ENCODE data around the gene WFDC9. TPM values are rescaled to one million over a fixed set of nuclear protein-coding genes. Genes with fewer than 3 reads are reported as not detected.
"Not testable (repeated sequence)": the region's sequence is repeated elsewhere in the genome, so short reads cannot be mapped to it uniquely, and the experiment has no call there.

WFDC9 gene
- total RNA-seq, 1 donor from 2014 or later, result not detected

GRCh38 chr20:45592574-45593189 lies 38.4 kb downstream of the WFDC9 start:
- Mint-ChIP-seq H3K4me3 (no peak overlapping the region), H3K27ac (ENCODE audit: unreplicated experiment) (no peak overlapping the region), H3K9me3 (peaks cover 7% of the 10 kb centered on the region), H3K27me3 (ENCODE audit: low read depth) (peaks cover 35% of the 10 kb centered on the region), H3K4me1 (no peaks in the 10 kb centered on the region), H3K36me3 (ENCODE audit: low read depth) (no peaks in the 10 kb centered on the region)
- peak; percentile 77 for TF ChIP-seq CTCF (conservative IDR thresholded peaks at IDR 0.05)
- peak; percentile 14 for DNase-seq (ENCODE audit: low read depth, low spot score)

- Mint-ChIP-seq H3K9me3 (peaks cover 7% of the 10 kb centered on the region), H3K27ac (ENCODE audit: unreplicated experiment) (no peak overlapping the region), H3K4me3 (no peak overlapping the region), H3K36me3 (ENCODE audit: low read depth) (no peaks in the 10 kb centered on the region), H3K4me1 (no peaks in the 10 kb centered on the region), H3K27me3 (ENCODE audit: low read depth) (peaks cover 28% of the 10 kb centered on the region)
- TF ChIP-seq CTCF (conservative IDR thresholded peaks at IDR 0.05), result no peak
- DNase-seq (ENCODE audit: low read depth, low spot score), result no peak
Observed at GRCh38 chr20:45589725-45590124, 41.4 kb downstream of the WFDC9 start.

GRCh38 chr20:45588800-45589199 lies 42.3 kb downstream of the WFDC9 start:
- no peak for TF ChIP-seq CTCF (conservative IDR thresholded peaks at IDR 0.05)
- H3K4me3 Mint-ChIP-seq, result no peak overlapping the region
- no peaks in the 10 kb centered on the region for H3K36me3 Mint-ChIP-seq (ENCODE audit: low read depth)
- no peaks in the 10 kb centered on the region for H3K4me1 Mint-ChIP-seq
- DNase-seq (ENCODE audit: low read depth, low spot score), result no peak
- peaks cover 7% of the 10 kb centered on the region for H3K9me3 Mint-ChIP-seq
- no peak overlapping the region for H3K27ac Mint-ChIP-seq (ENCODE audit: unreplicated experiment)
- peaks cover 22% of the 10 kb centered on the region for H3K27me3 Mint-ChIP-seq (ENCODE audit: low read depth)

GRCh38 chr20:45585986-45586385 lies 45.1 kb downstream of the WFDC9 start:
- not testable (repeated sequence) for H3K4me3 Mint-ChIP-seq

GRCh38 chr20:45584294-45584693 lies 46.8 kb downstream of the WFDC9 start:
- H3K9me3 Mint-ChIP-seq; DNase-seq (ENCODE audit: low read depth, low spot score); H3K4me3 Mint-ChIP-seq; H3K27ac Mint-ChIP-seq (ENCODE audit: unreplicated experiment); H3K36me3 Mint-ChIP-seq (ENCODE audit: low read depth): not testable (repeated sequence)
- Mint-ChIP-seq H3K27me3 (ENCODE audit: low read depth) (peaks cover 20% of the 10 kb centered on the region), H3K4me1 (peaks cover 18% of the 10 kb centered on the region)

More at GRCh38 chr20:45585986-45586385, 45.1 kb downstream of the WFDC9 start:
- H3K36me3 Mint-ChIP-seq (ENCODE audit: low read depth); H3K9me3 Mint-ChIP-seq; H3K27ac Mint-ChIP-seq (ENCODE audit: unreplicated experiment); DNase-seq (ENCODE audit: low read depth, low spot score); H3K4me1 Mint-ChIP-seq: not testable (repeated sequence)
- H3K27me3 Mint-ChIP-seq (ENCODE audit: low read depth), result peaks cover 23% of the 10 kb centered on the region

- Mint-ChIP-seq H3K27ac (ENCODE audit: unreplicated experiment) (no peak overlapping the region), H3K27me3 (ENCODE audit: low read depth) (peaks cover 12% of the 10 kb centered on the region), H3K36me3 (ENCODE audit: low read depth) (no peaks in the 10 kb centered on the region), H3K9me3 (no peaks in the 10 kb centered on the region), H3K4me3 (no peak overlapping the region), H3K4me1 (peaks cover 23% of the 10 kb centered on the region)
- DNase-seq (ENCODE audit: low read depth, low spot score), result no peak
- TF ChIP-seq CTCF (conservative IDR thresholded peaks at IDR 0.05), result no peak
Observed at GRCh38 chr20:45583502-45583901, 47.6 kb downstream of the WFDC9 start.
